HepG2 (cell line): ENCODE data around the gene MECR. TPM values are rescaled to one million over a fixed set of nuclear protein-coding genes. Genes with fewer than 3 reads are reported as not detected.

ENCODE experiments used
- ETV5 ChIP-seq: IDR thresholded peaks from 2 replicates; pipeline ENCODE4 v1.6.1; 2018; ENCODE audit warnings: missing biosample characterization, missing genetic modification reagents, inconsistent platforms, borderline replicate concordance
- FOXK1 ChIP-seq: sonication (generic); formaldehyde crosslinking; IDR thresholded peaks from 2 replicates; pipeline ENCODE4 v1.4.0; 2020; ENCODE audit warnings: low read depth, missing genetic modification reagents, borderline replicate concordance
- HMGXB3 ChIP-seq: sonication (generic); formaldehyde crosslinking; IDR thresholded peaks from 2 replicates; pipeline ENCODE4 v1.4.0; 2020; ENCODE audit warnings: missing genetic modification reagents, borderline replicate concordance
- RCOR2 ChIP-seq: IDR thresholded peaks from 2 replicates; pipeline ENCODE4 v1.6.1; 2016; ENCODE audit warnings: missing biosample characterization, missing genetic modification reagents
- RFX5 ChIP-seq: IDR thresholded peaks from 2 replicates; pipeline ENCODE4 v1.6.1; 2011; ENCODE audit warnings: low read depth, low read length, improper control_type of control experiment
- ZNF607 ChIP-seq: sonication (generic); formaldehyde crosslinking; IDR thresholded peaks from 2 replicates; pipeline ENCODE4 v1.5.1; 2020; ENCODE audit warnings: missing genetic modification reagents, mild to moderate bottlenecking, borderline replicate concordance
- polyA plus RNA-seq, 8 experiments: library from polyadenylated mRNA; depleted of rRNA in 3 of 8; stranded (reverse) in 7 of 8; unstranded in 1 of 8; fragments of >200 nt; fragmentation: Illumina TruSeq in 4 of 8; extraction: Trizol in 4 of 8; gene quantifications; 2 replicates each; pipeline versions ENCODE4 v1.2.1 to v1.2.3, GENCODE V29; 2011 to 2016; ENCODE audit warnings: low read depth in 4 of 8, missing spikeins in 1 of 8, mixed read lengths in 1 of 8; ENCODE audit not compliant: insufficient read depth in 1 of 8
- total RNA-seq, 5 experiments: library from RNA; depleted of rRNA; stranded (reverse); fragments of >200 nt; fragmentation: Illumina TruSeq; extraction: Trizol; gene quantifications; 2 replicates each; pipeline ENCODE4 v1.2.3, GENCODE V29; 2016; ENCODE audit warnings: low read depth in 1 of 5
- TF ChIP-seq, protein P1 (sequence below): sonication (generic); formaldehyde crosslinking; IDR thresholded peaks from 2 replicates; pipeline ENCODE4 v1.5.0; 2020; ENCODE audit warnings: mild to moderate bottlenecking, missing genetic modification reagents
- TF ChIP-seq, protein P2 (sequence below): sonication (generic); formaldehyde crosslinking; IDR thresholded peaks from 2 replicates; pipeline ENCODE4 v1.4.0; 2020; ENCODE audit warnings: missing genetic modification reagents
- TF ChIP-seq, protein P3 (sequence below): sonication (generic); formaldehyde crosslinking; IDR thresholded peaks from 2 replicates; pipeline ENCODE4 v1.4.0; 2020; ENCODE audit warnings: missing genetic modification reagents, borderline replicate concordance
- TF ChIP-seq, protein P4 (sequence below): sonication (generic); formaldehyde crosslinking; IDR thresholded peaks from 2 replicates; pipeline ENCODE4 v1.4.0; 2020; ENCODE audit warnings: missing genetic modification reagents, mild to moderate bottlenecking, borderline replicate concordance
- TF ChIP-seq, protein P5 (sequence below): sonication (generic); formaldehyde crosslinking; IDR thresholded peaks from 2 replicates; pipeline ENCODE4 v1.5.1; 2020; ENCODE audit warnings: missing genetic modification reagents, mild to moderate bottlenecking, borderline replicate concordance

Gene MECR
- total and polyA plus RNA-seq, 2 of the 13 experiments (the other 11 are each of a cell fraction or from before 2014, with no cell fraction given), result 18.8 to 24.9 TPM

DNA sequence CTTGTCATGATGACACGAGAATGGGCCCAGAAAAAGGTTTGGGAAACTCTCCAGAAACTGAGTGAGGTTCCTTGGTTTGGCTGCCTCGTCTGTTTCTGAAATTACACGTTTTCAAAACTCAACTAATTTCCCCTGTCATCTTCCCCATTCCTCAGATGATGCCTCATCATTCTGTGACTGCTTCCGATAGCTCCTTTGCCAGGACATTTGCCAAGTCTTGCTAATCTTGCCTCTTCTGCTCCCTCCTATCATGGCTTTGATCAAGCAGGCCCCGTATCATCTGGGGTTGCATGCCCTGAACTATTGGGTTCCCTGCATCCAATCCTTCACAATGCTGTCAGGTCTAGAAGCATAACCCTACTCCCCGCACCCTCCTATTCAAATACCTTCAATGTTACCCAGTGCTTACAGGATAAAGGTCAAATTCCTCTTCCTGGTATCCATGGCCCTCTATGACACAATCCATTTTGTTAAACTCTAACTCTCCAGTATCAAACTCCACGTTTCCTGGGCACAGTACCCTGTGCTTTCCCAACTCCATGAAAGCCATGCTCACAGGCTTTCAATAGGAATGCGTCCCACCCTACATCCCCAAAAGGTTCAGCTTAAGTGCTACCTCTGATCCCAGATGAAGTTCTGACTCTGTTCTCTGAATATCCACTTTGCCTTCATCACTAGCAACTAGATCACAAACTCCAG lies 84.8 kb downstream of the MECR start (continued):
- TF ChIP-seq, protein P1, sequence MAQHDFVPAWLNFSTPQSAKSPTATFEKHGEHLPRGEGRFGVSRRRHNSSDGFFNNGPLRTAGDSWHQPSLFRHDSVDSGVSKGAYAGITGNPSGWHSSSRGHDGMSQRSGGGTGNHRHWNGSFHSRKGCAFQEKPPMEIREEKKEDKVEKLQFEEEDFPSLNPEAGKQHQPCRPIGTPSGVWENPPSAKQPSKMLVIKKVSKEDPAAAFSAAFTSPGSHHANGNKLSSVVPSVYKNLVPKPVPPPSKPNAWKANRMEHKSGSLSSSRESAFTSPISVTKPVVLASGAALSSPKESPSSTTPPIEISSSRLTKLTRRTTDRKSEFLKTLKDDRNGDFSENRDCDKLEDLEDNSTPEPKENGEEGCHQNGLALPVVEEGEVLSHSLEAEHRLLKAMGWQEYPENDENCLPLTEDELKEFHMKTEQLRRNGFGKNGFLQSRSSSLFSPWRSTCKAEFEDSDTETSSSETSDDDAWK (CRISPR knock-in tag), result no peak
- TF ChIP-seq RCOR2 (CRISPR knock-in tag) (no peak; the same call in 1 of the 2 replicates), ETV5 (CRISPR knock-in tag) (peak; percentile 50; the same call in 1 of the 2 replicates), FOXK1 (CRISPR knock-in tag) (no peak), ZNF607 (CRISPR knock-in tag) (no peak), HMGXB3 (0 out of 2 replicates have a peak, but pooled peaks have one; percentile 30), RFX5 (no peak)
- TF ChIP-seq, protein P2, sequence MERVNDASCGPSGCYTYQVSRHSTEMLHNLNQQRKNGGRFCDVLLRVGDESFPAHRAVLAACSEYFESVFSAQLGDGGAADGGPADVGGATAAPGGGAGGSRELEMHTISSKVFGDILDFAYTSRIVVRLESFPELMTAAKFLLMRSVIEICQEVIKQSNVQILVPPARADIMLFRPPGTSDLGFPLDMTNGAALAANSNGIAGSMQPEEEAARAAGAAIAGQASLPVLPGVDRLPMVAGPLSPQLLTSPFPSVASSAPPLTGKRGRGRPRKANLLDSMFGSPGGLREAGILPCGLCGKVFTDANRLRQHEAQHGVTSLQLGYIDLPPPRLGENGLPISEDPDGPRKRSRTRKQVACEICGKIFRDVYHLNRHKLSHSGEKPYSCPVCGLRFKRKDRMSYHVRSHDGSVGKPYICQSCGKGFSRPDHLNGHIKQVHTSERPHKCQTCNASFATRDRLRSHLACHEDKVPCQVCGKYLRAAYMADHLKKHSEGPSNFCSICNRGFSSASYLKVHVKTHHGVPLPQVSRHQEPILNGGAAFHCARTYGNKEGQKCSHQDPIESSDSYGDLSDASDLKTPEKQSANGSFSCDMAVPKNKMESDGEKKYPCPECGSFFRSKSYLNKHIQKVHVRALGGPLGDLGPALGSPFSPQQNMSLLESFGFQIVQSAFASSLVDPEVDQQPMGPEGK, result peak; percentile 63
- TF ChIP-seq, protein P3, sequence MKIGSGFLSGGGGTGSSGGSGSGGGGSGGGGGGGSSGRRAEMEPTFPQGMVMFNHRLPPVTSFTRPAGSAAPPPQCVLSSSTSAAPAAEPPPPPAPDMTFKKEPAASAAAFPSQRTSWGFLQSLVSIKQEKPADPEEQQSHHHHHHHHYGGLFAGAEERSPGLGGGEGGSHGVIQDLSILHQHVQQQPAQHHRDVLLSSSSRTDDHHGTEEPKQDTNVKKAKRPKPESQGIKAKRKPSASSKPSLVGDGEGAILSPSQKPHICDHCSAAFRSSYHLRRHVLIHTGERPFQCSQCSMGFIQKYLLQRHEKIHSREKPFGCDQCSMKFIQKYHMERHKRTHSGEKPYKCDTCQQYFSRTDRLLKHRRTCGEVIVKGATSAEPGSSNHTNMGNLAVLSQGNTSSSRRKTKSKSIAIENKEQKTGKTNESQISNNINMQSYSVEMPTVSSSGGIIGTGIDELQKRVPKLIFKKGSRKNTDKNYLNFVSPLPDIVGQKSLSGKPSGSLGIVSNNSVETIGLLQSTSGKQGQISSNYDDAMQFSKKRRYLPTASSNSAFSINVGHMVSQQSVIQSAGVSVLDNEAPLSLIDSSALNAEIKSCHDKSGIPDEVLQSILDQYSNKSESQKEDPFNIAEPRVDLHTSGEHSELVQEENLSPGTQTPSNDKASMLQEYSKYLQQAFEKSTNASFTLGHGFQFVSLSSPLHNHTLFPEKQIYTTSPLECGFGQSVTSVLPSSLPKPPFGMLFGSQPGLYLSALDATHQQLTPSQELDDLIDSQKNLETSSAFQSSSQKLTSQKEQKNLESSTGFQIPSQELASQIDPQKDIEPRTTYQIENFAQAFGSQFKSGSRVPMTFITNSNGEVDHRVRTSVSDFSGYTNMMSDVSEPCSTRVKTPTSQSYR, result peak; percentile 70; the same call in 1 of the 2 replicates
- TF ChIP-seq, protein P4, sequence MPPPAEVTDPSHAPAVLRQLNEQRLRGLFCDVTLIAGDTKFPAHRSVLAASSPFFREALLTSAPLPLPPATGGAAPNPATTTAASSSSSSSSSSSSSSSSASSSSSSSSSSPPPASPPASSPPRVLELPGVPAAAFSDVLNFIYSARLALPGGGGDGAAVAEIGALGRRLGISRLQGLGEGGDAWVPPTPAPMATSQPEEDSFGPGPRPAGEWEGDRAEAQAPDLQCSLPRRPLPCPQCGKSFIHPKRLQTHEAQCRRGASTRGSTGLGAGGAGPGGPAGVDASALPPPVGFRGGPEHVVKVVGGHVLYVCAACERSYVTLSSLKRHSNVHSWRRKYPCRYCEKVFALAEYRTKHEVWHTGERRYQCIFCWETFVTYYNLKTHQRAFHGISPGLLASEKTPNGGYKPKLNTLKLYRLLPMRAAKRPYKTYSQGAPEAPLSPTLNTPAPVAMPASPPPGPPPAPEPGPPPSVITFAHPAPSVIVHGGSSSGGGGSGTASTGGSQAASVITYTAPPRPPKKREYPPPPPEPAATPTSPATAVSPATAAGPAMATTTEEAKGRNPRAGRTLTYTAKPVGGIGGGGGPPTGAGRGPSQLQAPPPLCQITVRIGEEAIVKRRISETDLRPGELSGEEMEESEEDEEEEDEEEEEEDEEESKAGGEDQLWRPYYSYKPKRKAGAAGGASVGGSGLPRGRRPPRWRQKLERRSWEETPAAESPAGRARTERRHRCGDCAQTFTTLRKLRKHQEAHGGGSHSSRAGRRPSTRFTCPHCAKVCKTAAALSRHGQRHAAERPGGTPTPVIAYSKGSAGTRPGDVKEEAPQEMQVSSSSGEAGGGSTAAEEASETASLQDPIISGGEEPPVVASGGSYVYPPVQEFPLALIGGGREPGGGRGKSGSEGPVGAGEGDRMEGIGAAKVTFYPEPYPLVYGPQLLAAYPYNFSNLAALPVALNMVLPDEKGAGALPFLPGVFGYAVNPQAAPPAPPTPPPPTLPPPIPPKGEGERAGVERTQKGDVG (CRISPR knock-in tag), result no peak
- TF ChIP-seq, protein P5, sequence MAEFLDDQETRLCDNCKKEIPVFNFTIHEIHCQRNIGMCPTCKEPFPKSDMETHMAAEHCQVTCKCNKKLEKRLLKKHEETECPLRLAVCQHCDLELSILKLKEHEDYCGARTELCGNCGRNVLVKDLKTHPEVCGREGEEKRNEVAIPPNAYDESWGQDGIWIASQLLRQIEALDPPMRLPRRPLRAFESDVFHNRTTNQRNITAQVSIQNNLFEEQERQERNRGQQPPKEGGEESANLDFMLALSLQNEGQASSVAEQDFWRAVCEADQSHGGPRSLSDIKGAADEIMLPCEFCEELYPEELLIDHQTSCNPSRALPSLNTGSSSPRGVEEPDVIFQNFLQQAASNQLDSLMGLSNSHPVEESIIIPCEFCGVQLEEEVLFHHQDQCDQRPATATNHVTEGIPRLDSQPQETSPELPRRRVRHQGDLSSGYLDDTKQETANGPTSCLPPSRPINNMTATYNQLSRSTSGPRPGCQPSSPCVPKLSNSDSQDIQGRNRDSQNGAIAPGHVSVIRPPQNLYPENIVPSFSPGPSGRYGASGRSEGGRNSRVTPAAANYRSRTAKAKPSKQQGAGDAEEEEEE (CRISPR knock-in tag), result no peak
